Stomach (tissue), 9 donors: ENCODE data around the gene ARHGAP32. TPM values are rescaled to one million over a fixed set of nuclear protein-coding genes. Genes with fewer than 3 reads are reported as not detected.

Experiments used
- DNase-seq, 2 donors: peaks; one replicate each; pipeline versions ENCODE4 v3.0.0 to v3.0.0-alpha.2; 2013 to 2019
- H3K27ac ChIP-seq, 5 donors: fragments of 200-600 bp in 4 of 5; sonication (generic) in 4 of 5; one replicate each; pipeline ENCODE4 v1.5.1; 2013 to 2019; ENCODE audit warnings: mild to moderate bottlenecking in 1 of 5, moderate library complexity in 1 of 5
- H3K27me3 ChIP-seq, 3 donors: fragments of 200-600 bp; sonication (generic); one replicate each; pipeline ENCODE4 v1.5.1; 2017 to 2019; ENCODE audit warnings: mixed run types in 1 of 3
- H3K36me3 ChIP-seq, 4 donors: fragments of 200-600 bp; sonication (generic); 1 replicate in 3 of 4; 2 replicates in 1 of 4; pipeline ENCODE4 v1.5.1; 2016 to 2019
- H3K4me1 ChIP-seq, 4 donors: fragments of 200-600 bp; sonication (generic); one replicate each; pipeline ENCODE4 v1.5.1; 2016 to 2019
- H3K4me3 ChIP-seq, 4 donors: fragments of 200-600 bp; sonication (generic) in 3 of 4; one replicate each; pipeline ENCODE4 v1.5.1; 2016 to 2019; ENCODE audit warnings: mild to moderate bottlenecking in 1 of 4
- H3K9me3 ChIP-seq, 4 donors: fragments of 200-600 bp; sonication (generic); one replicate each; pipeline ENCODE4 v1.5.1; 2016 to 2019
- CTCF ChIP-seq, 7 experiments: fragments of 450-650 bp in 4 of 7; fragments of 200-600 bp in 3 of 7; sonication (generic) in 3 of 7; IDR thresholded peaks; one replicate each; pipeline ENCODE4 v1.5.1; 2016 to 2019; ENCODE audit warnings: antibody characterized with exemption in 7 of 7, control low read depth in 2 of 7, mild to moderate bottlenecking in 1 of 7
- EP300 ChIP-seq: sonication (generic); formaldehyde crosslinking; IDR thresholded peaks from one replicate; pipeline ENCODE4 v1.6.1; 2017; ENCODE audit warnings: antibody characterized with exemption
- POLR2A ChIP-seq, 4 donors: fragments of 450-650 bp; IDR thresholded peaks; one replicate each; pipeline ENCODE4 v1.6.1; 2016; ENCODE audit warnings: antibody characterized with exemption in 4 of 4, control low read depth in 2 of 4, mild to moderate bottlenecking in 1 of 4, moderate library complexity in 1 of 4
- POLR2AphosphoS5 ChIP-seq, 3 donors: sonication (generic); formaldehyde crosslinking; IDR thresholded peaks; one replicate each; pipeline ENCODE4 v1.6.1; 2016; ENCODE audit warnings: antibody characterized with exemption in 3 of 3
- WGBS, 5 donors: extraction: QIAGEN DNeasy Blood & Tissue Kit in 3 of 5; methylation state at CpG; one replicate each; pipeline versions ENCODE4 v1.1.5 to v1.1.7; 2013 to 2018; 5-methylcytosine and 5-hydroxymethylcytosine counted together
- intact Hi-C: fragments of 100-400 bp; cut with DNase I; formaldehyde crosslinking; loops from one replicate; pipeline ENCODE4 v1.15.1; 2023; ENCODE audit warnings: low total_unique reads
- polyA plus RNA-seq, 3 donors: library from polyadenylated mRNA; stranded (reverse); fragments of 200-250 nt; gene quantifications; one replicate each; pipeline ENCODE4 v1.2.3, GENCODE V29; 2013
- total RNA-seq, 5 donors: library from RNA; depleted of rRNA; stranded (reverse); fragments of >200 nt; gene quantifications; one replicate each; pipeline versions ENCODE4 v1.1.0 to v1.2.3, GENCODE V29; 2014 to 2016
- donor health status: healthy with polysubstance abuse.
- donor health status: Bipolar disorder and iron deficiency.
- donor health status: healthy.

Gene ARHGAP32
- total and polyA plus RNA-seq, 8 donors, result 2.9 to 70.1 (median 34.3) TPM

GRCh38 chr11:129056916-129057315, 135.2 kb downstream of the ARHGAP32 start:
- intact Hi-C loops, result no loop called here
- WGBS, 5 donors, result 87 to 97% (median 97%) methylated on average over 7 to 11 of the region's 11 CpGs
- no peaks in the 10 kb centered on the region for H3K9me3 ChIP-seq
- DNase-seq, result no peak
- peaks cover 0 to 8% (median 1%) of the 10 kb centered on the region in 4 donors for H3K36me3 ChIP-seq
- no peaks in the 10 kb centered on the region for H3K27me3 ChIP-seq
- no peak for TF ChIP-seq POLR2A (IDR thresholded peaks at IDR 0.05)
- TF ChIP-seq EP300, result no peak
- TF ChIP-seq CTCF (IDR thresholded peaks at IDR 0.05), result no peak
- no peak for TF ChIP-seq POLR2AphosphoS5 (IDR thresholded peaks at IDR 0.05)
- no peak overlapping the region for H3K27ac ChIP-seq
- H3K4me3 ChIP-seq, result no peak overlapping the region
- no peaks in the 10 kb centered on the region for H3K4me1 ChIP-seq

GRCh38 chr11:129055196-129055595, 136.9 kb downstream of the ARHGAP32 start:
- no peak for TF ChIP-seq POLR2A (IDR thresholded peaks at IDR 0.05)
- Histone ChIP-seq H3K36me3 (peaks cover 0 to 8% (median 1%) of the 10 kb centered on the region in 4 donors), H3K4me3 (no peak overlapping the region), H3K4me1 (no peaks in the 10 kb centered on the region), H3K27me3 (no peaks in the 10 kb centered on the region), H3K9me3 (no peaks in the 10 kb centered on the region), H3K27ac (no peak overlapping the region)
- no peak for DNase-seq
- intact Hi-C loops, result no loop called here

GRCh38 chr11:129048911-129049310, 143.2 kb downstream of the ARHGAP32 start:
- WGBS, 5 donors, result 73 to 93% (median 82%) methylated on average over 4 of the region's 4 CpGs
- H3K4me3 ChIP-seq, result no peak overlapping the region
- no peak for TF ChIP-seq EP300
- TF ChIP-seq POLR2A (IDR thresholded peaks at IDR 0.05), result no peak
- TF ChIP-seq CTCF (IDR thresholded peaks at IDR 0.05), result no peak
- TF ChIP-seq POLR2AphosphoS5 (IDR thresholded peaks at IDR 0.05), result no peak
- H3K27me3 ChIP-seq, result no peaks in the 10 kb centered on the region
- DNase-seq, result no peak
- no peaks in the 10 kb centered on the region for H3K36me3 ChIP-seq
- H3K9me3 ChIP-seq, result no peaks in the 10 kb centered on the region
- no peaks in the 10 kb centered on the region for H3K4me1 ChIP-seq
- intact Hi-C loops, result no loop called here
- H3K27ac ChIP-seq, result no peak overlapping the region

GRCh38 chr11:129045150-129045549, 147.0 kb downstream of the ARHGAP32 start:
- intact Hi-C loops, result no loop called here
- no peaks in the 10 kb centered on the region for H3K4me1 ChIP-seq
- DNase-seq, result no peak
- no peak overlapping the region for H3K4me3 ChIP-seq
- WGBS, 5 donors, result 91 to 97% (median 95%) methylated on average over 5 of the region's 5 CpGs
- H3K27me3 ChIP-seq, result no peaks in the 10 kb centered on the region
- H3K36me3 ChIP-seq, result peaks cover 0 to 5% (median 0%) of the 10 kb centered on the region in 4 donors
- H3K9me3 ChIP-seq, result no peaks in the 10 kb centered on the region
- TF ChIP-seq EP300 (no peak), POLR2A (IDR thresholded peaks at IDR 0.05) (no peak), POLR2AphosphoS5 (IDR thresholded peaks at IDR 0.05) (no peak), CTCF (IDR thresholded peaks at IDR 0.05) (no peak)
- no peak overlapping the region for H3K27ac ChIP-seq

- H3K36me3 ChIP-seq, result peaks cover 0 to 11% (median 0%) of the 10 kb centered on the region in 4 donors
- no peak for DNase-seq
- 86 to 93% (median 89%) methylated on average over 4 of the region's 4 CpGs for WGBS, 5 donors
- no peaks in the 10 kb centered on the region for H3K4me1 ChIP-seq
- intact Hi-C loops, result no loop called here
- no peak for TF ChIP-seq POLR2AphosphoS5 (IDR thresholded peaks at IDR 0.05)
- no peak for TF ChIP-seq POLR2A (IDR thresholded peaks at IDR 0.05)
- TF ChIP-seq CTCF (IDR thresholded peaks at IDR 0.05), result no peak
- TF ChIP-seq EP300, result no peak
- no peaks in the 10 kb centered on the region for H3K27me3 ChIP-seq
- no peak overlapping the region for H3K4me3 ChIP-seq
- H3K9me3 ChIP-seq, result no peaks in the 10 kb centered on the region
- no peak overlapping the region for H3K27ac ChIP-seq
Measured at GRCh38 chr11:129042503-129042902, 149.6 kb downstream of the ARHGAP32 start.
